Prostate gland (tissue), 1 donor: ENCODE data around the gene TCF4.

ENCODE experiments used
- POLR2A ChIP-seq: fragments of 450-650 bp; IDR thresholded peaks from one replicate; pipeline ENCODE4 v1.6.1; 2016; ENCODE audit warnings: antibody characterized with exemption, mild to moderate bottlenecking
- POLR2AphosphoS5 ChIP-seq: sonication (generic); formaldehyde crosslinking; IDR thresholded peaks from one replicate; pipeline ENCODE4 v1.6.1; 2017; ENCODE audit warnings: antibody characterized with exemption

DNA sequence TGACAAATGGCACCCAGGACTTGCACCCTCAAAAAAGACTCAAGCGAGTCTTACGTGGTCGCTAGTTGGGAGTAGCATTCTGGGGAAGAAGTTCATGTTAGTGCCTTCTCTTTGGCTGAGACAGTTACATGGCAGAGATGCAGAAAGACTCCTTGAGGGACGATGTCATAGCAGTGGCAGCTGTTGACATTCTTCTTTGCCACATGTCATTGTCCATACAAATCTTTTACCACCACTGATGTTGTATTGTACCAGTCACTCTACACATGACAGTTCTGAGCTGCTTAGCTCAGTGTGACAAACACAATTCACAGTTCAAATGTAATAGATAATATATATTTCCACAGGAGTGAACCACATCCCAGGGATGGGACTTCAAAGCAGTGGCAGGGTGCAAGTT is 197.1 kb downstream of the TCF4 start:
- TF ChIP-seq POLR2AphosphoS5, result no peak
- no peak for TF ChIP-seq POLR2A
